ACC112 (cell line): Measurements from ENCODE around the gene NFE2L2.
"Not testable (repeated sequence)": the region's sequence is repeated elsewhere in the genome, so short reads cannot be mapped to it uniquely, and the experiment has no call there.

Source experiments
- H2AFZ ChIP-seq: fragments of 200-600 bp; sonication (generic); one replicate; pipeline ENCODE4 v1.6.0; 2017; ENCODE audit warnings: antibody characterized with exemption, low read length; ENCODE audit not compliant: unreplicated experiment
- H3K27ac ChIP-seq: fragments of 200-600 bp; sonication (generic); 2 replicates; pipeline ENCODE4 v1.5.1; 2014; ENCODE audit warnings: low read depth, mild to moderate bottlenecking, antibody characterized with exemption, low read length, moderate library complexity
- H3K27me3 ChIP-seq: fragments of 200-600 bp; sonication (generic); 2 replicates; pipeline ENCODE4 v1.6.1; 2014; ENCODE audit warnings: mild to moderate bottlenecking, antibody characterized with exemption, low read length, moderate library complexity, mixed read lengths; ENCODE audit not compliant: insufficient read depth
- H3K36me3 ChIP-seq: fragments of 200-600 bp; sonication (generic); 2 replicates; pipeline ENCODE4 v1.6.1; 2016; ENCODE audit warnings: mild to moderate bottlenecking, antibody characterized with exemption, low read length, moderate library complexity, mixed read lengths; ENCODE audit not compliant: insufficient read depth
- H3K4me1 ChIP-seq: fragments of 200-600 bp; sonication (generic); one replicate; pipeline ENCODE4 v1.6.1; 2016; ENCODE audit warnings: low read length, mixed read lengths; ENCODE audit not compliant: insufficient read depth, unreplicated experiment, control insufficient read depth
- H3K4me3 ChIP-seq: fragments of 200-600 bp; sonication (generic); 2 replicates; pipeline ENCODE4 v1.5.1; 2014; ENCODE audit warnings: mild to moderate bottlenecking, low read depth, low read length
- H3K79me2 ChIP-seq: fragments of 200-600 bp; sonication (generic); one replicate; pipeline ENCODE4 v1.6.0; 2016; ENCODE audit warnings: low read length; ENCODE audit not compliant: control insufficient read depth, unreplicated experiment, insufficient read depth

Gene NFE2L2

DNA sequence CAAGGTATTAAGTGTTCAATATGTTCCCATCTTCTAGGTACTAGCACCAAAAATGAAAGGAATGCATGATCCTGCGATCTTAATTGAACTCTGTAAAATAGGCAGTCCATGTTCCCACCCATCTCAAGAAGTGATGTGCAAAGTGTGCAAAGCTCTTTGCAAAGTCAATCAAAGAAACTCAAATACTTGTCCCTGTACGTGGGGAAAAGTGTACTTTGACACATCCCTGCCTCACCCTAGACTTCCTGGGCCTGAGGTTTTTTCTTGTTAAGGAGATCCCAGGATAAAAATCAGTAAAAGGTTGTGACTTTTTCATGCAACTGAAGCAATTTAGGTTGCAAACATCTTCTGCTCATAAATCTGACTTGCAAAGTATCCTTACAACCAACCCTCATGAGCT is 26.6 kb downstream of the NFE2L2 start:
- Histone ChIP-seq H3K79me2 (peaks cover 93% of the 10 kb centered on the region), H3K27ac (no peak overlapping the region), H3K36me3 (peaks cover 14% of the 10 kb centered on the region)

DNA sequence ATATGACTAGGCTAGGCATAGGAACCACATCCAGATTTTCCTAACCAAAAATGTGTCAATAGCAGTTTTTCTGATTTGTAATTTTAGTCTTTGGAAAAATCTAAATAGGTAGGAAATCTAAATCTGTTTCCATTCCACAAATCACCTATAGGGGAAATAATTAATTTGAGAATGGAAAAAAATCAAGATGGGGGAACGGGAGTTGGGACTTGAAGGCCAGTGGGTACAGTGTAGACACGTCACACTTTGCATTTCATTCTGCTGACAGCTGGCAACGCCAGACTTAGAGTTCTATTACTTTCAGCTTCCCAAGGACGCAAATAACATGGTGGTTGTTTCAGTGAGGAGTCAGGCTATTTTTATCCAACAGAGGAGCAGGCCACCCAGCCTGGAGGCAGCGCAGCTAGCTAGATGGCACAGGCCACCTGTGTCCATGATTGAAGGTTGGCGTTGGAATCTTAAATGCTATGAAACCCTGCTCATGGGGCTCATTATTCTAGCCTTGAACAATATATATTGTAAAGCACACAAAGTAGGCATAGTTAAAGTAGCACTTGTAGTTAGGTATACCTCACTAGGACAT is 28.6 kb downstream of the NFE2L2 start:
- Histone ChIP-seq H3K27me3 (no peaks in the 10 kb centered on the region), H3K79me2 (peaks cover 85% of the 10 kb centered on the region), H3K4me3 (no peak overlapping the region), H2AFZ (no peak overlapping the region), H3K36me3 (peaks cover 34% of the 10 kb centered on the region), H3K4me1 (peaks cover 30% of the 10 kb centered on the region), H3K27ac (no peak overlapping the region)

More for the DNA sequence above, 26.6 kb downstream of the NFE2L2 start:
- peaks cover 49% of the 10 kb centered on the region for H3K4me1 ChIP-seq
- H3K27me3 ChIP-seq, result no peaks in the 10 kb centered on the region
- no peak overlapping the region for H3K4me3 ChIP-seq
- H2AFZ ChIP-seq, result no peak overlapping the region

DNA sequence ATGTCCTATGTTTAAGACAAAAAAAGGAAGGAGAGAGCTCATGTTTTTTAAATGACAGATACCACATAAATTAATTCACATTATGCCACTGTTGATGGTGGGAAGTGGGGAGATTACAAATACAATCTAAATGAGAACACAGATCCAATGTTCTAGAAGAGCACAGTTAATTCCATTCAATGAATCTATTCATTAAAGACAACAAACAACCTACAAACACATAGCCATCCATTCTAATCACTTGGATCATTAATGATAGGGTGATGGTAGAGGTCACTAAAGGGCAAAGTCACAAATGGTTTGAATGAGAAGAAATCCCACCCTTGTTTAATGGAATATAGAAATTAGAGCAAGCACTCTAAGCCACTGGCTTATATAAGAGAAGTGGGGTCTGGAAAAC is 30.3 kb downstream of the NFE2L2 start:
- no peak overlapping the region for H3K27ac ChIP-seq
- peaks cover 50% of the 10 kb centered on the region for H3K36me3 ChIP-seq
- H3K4me3 ChIP-seq, result no peak overlapping the region
- H2AFZ ChIP-seq, result no peak overlapping the region
- H3K27me3 ChIP-seq, result no peaks in the 10 kb centered on the region
- H3K4me1 ChIP-seq, result peaks cover 13% of the 10 kb centered on the region
- peaks cover 69% of the 10 kb centered on the region for H3K79me2 ChIP-seq

DNA sequence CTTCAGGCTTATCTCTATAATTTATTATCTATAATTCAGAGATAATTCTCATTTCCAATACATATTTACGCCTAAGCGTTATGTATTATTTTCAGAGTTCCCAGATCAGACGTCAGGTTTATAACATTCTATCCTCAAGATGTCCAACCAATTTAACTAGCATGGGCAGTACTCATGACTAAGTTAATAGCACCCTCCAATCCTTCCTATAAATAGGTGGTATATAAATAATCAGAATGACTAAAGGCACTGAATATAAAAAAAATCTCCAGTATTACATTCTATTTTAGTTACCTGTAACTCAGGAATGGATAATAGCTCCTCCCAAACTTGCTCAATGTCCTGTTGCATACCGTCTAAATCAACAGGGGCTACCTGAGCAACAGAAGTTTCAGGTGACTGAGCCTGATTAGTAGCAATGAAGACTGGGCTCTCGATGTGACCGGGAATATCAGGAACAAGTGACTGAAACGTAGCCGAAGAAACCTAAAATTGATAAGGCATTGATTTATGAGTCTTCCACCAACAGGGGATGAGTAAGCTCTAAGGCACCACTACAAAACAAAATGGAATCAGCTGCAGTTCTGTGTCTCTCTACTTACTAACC is 32.3 kb downstream of the NFE2L2 start:
- H3K4me1 ChIP-seq, result peaks cover 7% of the 10 kb centered on the region
- H2AFZ ChIP-seq, result no peak overlapping the region
- H3K79me2 ChIP-seq, result peaks cover 48% of the 10 kb centered on the region
- H3K36me3 ChIP-seq, result peaks cover 57% of the 10 kb centered on the region
- H3K27me3 ChIP-seq, result no peaks in the 10 kb centered on the region
- H3K27ac ChIP-seq, result no peak overlapping the region
- no peak overlapping the region for H3K4me3 ChIP-seq

DNA sequence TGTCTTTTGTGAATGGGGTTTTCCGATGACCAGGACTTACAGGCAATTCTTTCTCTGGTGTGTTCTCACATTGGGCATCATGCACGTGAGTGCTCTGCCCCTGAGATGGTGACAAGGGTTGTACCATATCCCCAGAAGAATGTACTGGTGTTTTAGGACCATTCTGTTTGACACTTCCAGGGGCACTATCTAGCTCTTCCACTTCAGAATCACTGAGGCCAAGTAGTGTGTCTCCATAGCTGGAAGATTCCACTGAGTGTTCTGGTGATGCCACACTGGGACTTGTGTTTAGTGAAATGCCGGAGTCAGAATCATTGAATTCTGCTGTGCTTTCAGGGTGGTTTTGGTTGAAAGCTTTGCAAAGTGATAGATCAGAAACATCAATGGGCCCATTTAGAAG is 33.3 kb downstream of the NFE2L2 start:
- peaks cover 57% of the 10 kb centered on the region for H3K36me3 ChIP-seq
- no peak overlapping the region for H3K27ac ChIP-seq

DNA sequence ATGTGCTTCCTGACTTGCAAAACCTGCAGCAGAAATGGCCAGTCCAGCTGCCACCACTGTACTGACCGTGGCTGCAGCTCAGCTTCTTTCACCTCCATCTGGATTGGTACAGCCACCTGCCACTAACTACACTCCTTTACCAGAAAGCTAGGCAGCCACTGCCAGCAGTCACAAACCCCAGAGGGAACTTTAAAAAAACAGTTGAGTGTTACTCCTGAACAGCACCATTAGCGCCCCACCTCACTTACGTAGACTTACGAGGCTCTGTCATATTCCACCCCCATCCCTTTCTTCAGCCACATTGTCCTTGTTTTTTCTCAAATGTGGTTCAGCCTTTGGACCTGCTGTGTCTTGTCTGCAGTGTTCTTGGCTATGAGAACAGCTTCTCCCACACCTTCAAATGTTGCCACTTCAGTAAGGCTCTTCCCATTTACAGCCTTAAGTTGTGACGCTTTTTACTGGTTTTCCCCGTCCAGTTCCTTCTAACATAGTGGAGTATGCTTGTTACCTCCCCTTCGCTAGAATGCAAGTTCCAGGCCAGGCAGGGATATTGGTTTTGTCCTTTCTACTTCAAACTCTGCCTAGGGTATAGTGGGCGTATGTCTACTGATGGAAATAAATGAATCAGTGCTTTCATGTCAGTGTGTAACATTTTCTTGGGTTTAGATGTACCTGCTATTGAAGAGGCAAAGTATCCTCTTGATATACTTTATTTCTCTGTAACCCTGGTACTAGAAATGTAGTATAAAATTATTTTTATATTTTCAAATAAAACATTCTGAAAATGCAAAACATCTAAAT is 34.9 kb downstream of the NFE2L2 start:
- peak overlapping the region; percentile 2; the same call in 1 of the 2 replicates for H3K27ac ChIP-seq
- peaks cover 4% of the 10 kb centered on the region for H3K4me1 ChIP-seq
- H3K79me2 ChIP-seq, result peaks cover 24% of the 10 kb centered on the region
- no peak overlapping the region for H2AFZ ChIP-seq
- H3K27me3 ChIP-seq, result no peaks in the 10 kb centered on the region
- H3K4me3 ChIP-seq, result no peak overlapping the region
- H3K36me3 ChIP-seq, result peaks cover 57% of the 10 kb centered on the region

More for the DNA sequence above, 33.3 kb downstream of the NFE2L2 start:
- Histone ChIP-seq H3K79me2 (peaks cover 39% of the 10 kb centered on the region), H3K4me3 (no peak overlapping the region), H2AFZ (no peak overlapping the region), H3K27me3 (no peaks in the 10 kb centered on the region), H3K4me1 (peaks cover 4% of the 10 kb centered on the region)

DNA sequence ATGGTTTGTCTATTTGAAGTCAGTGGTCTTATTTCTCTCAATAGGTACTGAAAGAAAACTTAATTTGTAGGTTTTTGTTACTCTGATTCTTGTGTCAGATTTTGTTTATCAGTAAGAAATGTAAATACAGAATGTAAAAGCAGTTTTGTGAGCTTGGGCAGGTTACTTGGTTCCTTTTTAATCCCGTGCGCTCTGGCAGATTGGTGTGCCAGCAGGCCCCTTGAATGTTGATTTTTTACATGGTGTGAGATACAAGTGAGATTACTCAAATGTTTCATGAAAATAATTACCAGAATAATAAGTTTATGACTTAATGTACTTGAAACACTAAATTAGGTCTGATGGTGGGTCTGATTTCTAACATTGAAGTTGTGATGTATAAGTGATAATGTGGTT is 38.6 kb downstream of the NFE2L2 start:
- Histone ChIP-seq H3K4me3 (no peak overlapping the region), H3K4me1 (peaks cover 4% of the 10 kb centered on the region), H3K36me3 (peaks cover 41% of the 10 kb centered on the region), H3K27ac (peak overlapping the region; percentile 15; the same call in 1 of the 2 replicates), H3K27me3 (no peaks in the 10 kb centered on the region), H3K79me2 (no peaks in the 10 kb centered on the region), H2AFZ (no peak overlapping the region)

DNA sequence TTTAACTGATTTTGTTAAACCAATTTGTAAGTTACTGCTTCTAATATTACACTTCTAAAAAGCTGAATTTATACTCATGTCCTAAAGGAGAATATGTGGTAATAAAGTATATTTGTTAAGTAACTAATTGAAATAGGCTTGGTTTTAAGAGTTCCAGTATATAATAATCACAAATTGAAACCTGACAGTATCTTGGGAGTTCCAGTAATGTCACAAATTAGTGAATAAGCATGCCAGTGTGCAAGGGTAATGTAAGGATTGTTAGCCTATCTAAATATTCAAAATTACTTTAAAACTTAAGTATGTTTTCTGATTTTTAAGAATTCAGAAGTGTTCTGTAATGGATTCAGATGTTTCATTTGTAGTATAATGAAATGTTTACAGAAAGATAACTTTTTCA is 41.1 kb downstream of the NFE2L2 start:
- H3K27ac ChIP-seq, result peak overlapping the region; percentile 42; the same call in 1 of the 2 replicates
- H3K79me2 ChIP-seq, result peaks cover 11% of the 10 kb centered on the region
- not testable (repeated sequence) for H3K4me1 ChIP-seq, H2AFZ ChIP-seq, H3K27me3 ChIP-seq, H3K4me3 ChIP-seq
- peaks cover 33% of the 10 kb centered on the region for H3K36me3 ChIP-seq

DNA sequence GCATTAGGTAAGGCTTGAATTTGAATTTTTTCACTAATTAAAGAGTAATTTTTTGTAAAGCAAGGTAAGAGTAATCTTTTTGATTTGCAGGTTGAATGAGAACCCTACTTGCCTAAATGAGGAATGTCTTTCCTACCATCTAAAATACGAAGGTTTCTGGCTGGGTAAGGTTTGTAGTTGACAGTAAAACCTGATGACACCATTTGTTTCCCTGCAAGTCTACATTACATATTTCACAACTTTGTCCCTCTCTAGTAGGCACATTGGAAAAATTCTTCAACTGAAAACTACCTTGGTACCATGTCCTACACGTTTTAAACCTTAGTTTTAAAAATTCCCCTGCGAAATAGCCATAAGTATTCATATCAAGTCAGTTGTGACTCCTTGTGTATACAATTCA is 42.6 kb downstream of the NFE2L2 start:
- H3K27ac ChIP-seq, result no peak overlapping the region
- no peaks in the 10 kb centered on the region for H3K27me3 ChIP-seq
- peaks cover 24% of the 10 kb centered on the region for H3K79me2 ChIP-seq
- no peak overlapping the region for H2AFZ ChIP-seq
- peaks cover 45% of the 10 kb centered on the region for H3K36me3 ChIP-seq
- H3K4me1 ChIP-seq, result peaks cover 13% of the 10 kb centered on the region
- no peak overlapping the region for H3K4me3 ChIP-seq

DNA sequence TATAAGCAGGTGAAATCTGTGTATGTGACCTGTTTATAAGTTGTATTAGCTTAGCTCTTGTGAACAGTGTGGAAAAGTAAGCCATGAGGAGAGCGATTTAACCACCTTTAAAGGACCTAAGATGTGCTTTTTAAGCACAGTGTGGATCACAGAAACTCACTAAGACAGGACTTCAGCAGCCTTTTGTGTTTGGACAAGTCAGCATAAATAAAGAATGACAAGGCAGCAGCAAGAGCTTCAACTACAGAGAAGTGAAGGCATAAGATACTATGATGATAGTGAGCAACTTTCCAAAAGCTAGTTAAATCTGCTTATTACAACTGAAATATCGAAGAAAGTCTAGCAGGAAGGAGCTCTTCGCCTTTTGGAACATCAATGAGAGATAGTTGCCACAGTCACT is 43.0 kb downstream of the NFE2L2 start:
- H3K79me2 ChIP-seq, result peaks cover 28% of the 10 kb centered on the region

More for the DNA sequence above, 43.0 kb downstream of the NFE2L2 start:
- Histone ChIP-seq H3K36me3 (peaks cover 47% of the 10 kb centered on the region), H3K27me3 (no peaks in the 10 kb centered on the region), H3K4me1 (peaks cover 14% of the 10 kb centered on the region), H3K27ac (no peak overlapping the region), H2AFZ (no peak overlapping the region), H3K4me3 (no peak overlapping the region)
